Coronary artery (tissue), 2 donors: ENCODE data around the gene SULT2A1.
"Not testable (repeated sequence)": the region's sequence is repeated elsewhere in the genome, so short reads cannot be mapped to it uniquely, and the experiment has no call there.

Source experiments
- DNase-seq: peaks from one replicate; pipeline ENCODE4 v3.0.0-alpha.2; 2017; ENCODE audit warnings: low spot score
- H3K27ac ChIP-seq, 2 donors: fragments of 200-600 bp; sonication (generic); one replicate each; pipeline ENCODE4 v1.5.1; 2016 to 2019
- H3K4me3 ChIP-seq: fragments of 200-600 bp; sonication (generic); 2 replicates; pipeline ENCODE4 v1.5.1; 2016; ENCODE audit warnings: mild to moderate bottlenecking, moderate library complexity
- TF ChIP-seq, protein P1 (sequence below): fragments of 200-600 bp; sonication (generic); IDR thresholded peaks from one replicate; pipeline ENCODE4 v1.5.1; 2019; ENCODE audit warnings: antibody characterized with exemption

SULT2A1 gene

GRCh38 chr19:47860602-47861297 is 25.4 kb downstream of the SULT2A1 start:
- Histone ChIP-seq H3K27ac (no peak overlapping the region), H3K4me3 (no peak overlapping the region)
- no peak for DNase-seq
- TF ChIP-seq, protein P1, sequence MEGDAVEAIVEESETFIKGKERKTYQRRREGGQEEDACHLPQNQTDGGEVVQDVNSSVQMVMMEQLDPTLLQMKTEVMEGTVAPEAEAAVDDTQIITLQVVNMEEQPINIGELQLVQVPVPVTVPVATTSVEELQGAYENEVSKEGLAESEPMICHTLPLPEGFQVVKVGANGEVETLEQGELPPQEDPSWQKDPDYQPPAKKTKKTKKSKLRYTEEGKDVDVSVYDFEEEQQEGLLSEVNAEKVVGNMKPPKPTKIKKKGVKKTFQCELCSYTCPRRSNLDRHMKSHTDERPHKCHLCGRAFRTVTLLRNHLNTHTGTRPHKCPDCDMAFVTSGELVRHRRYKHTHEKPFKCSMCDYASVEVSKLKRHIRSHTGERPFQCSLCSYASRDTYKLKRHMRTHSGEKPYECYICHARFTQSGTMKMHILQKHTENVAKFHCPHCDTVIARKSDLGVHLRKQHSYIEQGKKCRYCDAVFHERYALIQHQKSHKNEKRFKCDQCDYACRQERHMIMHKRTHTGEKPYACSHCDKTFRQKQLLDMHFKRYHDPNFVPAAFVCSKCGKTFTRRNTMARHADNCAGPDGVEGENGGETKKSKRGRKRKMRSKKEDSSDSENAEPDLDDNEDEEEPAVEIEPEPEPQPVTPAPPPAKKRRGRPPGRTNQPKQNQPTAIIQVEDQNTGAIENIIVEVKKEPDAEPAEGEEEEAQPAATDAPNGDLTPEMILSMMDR: no peak

DNA sequence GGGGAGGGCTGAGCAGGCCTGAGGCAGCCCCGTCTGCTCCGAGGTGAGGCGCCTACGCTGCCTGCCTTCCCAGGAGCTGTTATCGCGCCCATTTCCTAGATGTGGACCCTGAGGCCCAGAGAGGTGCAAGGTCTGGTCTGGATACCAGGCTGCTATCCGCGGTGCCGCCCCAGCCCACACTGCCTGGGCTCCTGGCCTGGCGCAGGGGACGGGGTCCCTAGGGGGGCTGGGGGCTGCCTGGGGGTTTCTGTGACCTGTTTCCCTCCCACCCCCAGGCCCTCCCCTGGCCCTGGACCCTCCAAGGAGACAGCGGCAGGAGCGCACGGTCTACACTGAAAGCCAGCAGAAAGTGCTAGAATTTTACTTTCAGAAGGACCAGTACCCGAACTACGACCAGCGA is 26.3 kb downstream of the SULT2A1 start:
- not testable (repeated sequence) for H3K4me3 ChIP-seq, DNase-seq, H3K27ac ChIP-seq

- DNase-seq, H3K27ac ChIP-seq, H3K4me3 ChIP-seq: not testable (repeated sequence)
Observed at GRCh38 chr19:47858646-47859285, 27.3 kb downstream of the SULT2A1 start, which contains the start of gene TPRX2. TPRX2 (plus strand) TSS chr19:47859235; CDS start chr19:47859247, 12 bp downstream.

DNA sequence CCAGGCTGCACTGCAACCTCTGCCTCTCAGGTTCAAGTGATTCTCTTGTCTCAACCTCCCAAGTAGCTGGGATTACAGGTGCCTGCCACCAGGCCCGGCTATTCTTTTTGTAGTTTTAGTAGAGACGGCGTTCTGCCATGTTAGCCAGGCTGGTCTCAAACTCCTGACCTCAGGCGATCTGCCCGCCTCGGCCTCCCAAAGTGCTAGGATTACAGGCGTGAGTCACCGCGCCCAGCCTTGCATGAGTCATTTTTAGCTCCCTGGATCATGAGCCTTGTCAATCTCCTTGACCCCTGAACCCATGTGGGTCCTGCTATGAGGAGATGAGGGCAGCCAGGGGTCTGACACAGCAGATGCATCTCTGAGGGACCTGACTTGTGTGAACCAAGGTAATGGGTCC is 27.9 kb downstream of the SULT2A1 start:
- not testable (repeated sequence) for H3K27ac ChIP-seq, H3K4me3 ChIP-seq, DNase-seq

- Histone ChIP-seq H3K4me3 (no peak overlapping the region), H3K27ac (no peak overlapping the region)
- DNase-seq: no peak
- TF ChIP-seq, protein P1: no peak
Observed at GRCh38 chr19:47854459-47854858, 31.7 kb downstream of the SULT2A1 start.

DNA sequence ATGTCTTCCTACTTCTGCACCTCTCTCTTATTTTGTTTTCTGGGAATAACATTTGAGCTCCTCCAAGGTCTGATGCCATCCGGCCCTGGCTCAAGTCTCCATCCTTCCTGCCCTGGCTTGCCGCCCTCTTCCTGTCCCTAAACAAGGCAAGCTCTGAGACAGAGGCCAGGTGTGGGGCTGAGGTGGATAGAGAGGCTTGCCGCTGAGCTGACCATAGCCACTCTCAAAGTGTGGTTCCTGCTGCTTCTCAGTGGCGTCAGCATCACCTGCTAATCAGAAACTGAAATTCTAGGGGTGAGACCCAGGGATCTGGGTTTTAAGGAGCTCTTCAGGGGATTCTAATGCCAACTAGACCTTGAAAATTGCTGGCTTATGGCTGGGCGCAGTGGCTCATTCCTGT is 33.1 kb downstream of the SULT2A1 start:
- no peak for DNase-seq
- Histone ChIP-seq H3K4me3 (no peak overlapping the region), H3K27ac (no peak overlapping the region)
- TF ChIP-seq, protein P1: no peak

GRCh38 chr19:47848823-47849473 is 37.2 kb downstream of the SULT2A1 start:
- Histone ChIP-seq H3K27ac (no peak overlapping the region), H3K4me3 (no peak overlapping the region)
- TF ChIP-seq, protein P1: no peak
- DNase-seq: no peak

DNA sequence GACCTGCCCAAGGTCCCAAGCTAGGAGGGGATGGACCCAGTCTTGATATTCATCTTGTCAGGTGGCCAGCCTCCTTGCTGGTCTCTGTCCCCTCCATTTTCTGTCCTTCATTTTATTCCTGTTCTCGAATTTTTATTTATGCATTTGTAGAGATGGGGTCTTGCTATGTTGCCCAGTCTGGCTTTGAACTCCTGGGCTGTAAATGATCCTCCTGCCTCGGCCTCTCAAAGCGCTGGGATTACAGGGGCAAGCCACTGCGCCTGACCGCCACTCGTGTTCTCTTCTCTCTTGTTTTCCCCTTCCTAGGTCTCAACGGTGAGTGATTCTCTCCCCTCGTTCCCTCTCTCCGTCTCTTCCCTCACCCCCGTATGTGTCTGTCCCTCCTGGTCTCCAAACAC is 37.7 kb downstream of the SULT2A1 start:
- TF ChIP-seq, protein P1: no peak
- no peak overlapping the region for H3K27ac ChIP-seq
- H3K4me3 ChIP-seq: no peak overlapping the region
- no peak for DNase-seq
